ENCODE measurements around the gene TRIM38. TPM values are rescaled to one million over a fixed set of nuclear protein-coding genes. Genes with fewer than 3 reads are reported as not detected.
A peak's percentile ranks its signal among the peaks of the same experiment; 100 is the strongest.

Gene TRIM38
- total and polyA plus RNA-seq, 2 of the 13 experiments (the other 11 are each of a cell fraction or from before 2014, with no cell fraction given), result 2.5 to 3.1 TPM

DNA sequence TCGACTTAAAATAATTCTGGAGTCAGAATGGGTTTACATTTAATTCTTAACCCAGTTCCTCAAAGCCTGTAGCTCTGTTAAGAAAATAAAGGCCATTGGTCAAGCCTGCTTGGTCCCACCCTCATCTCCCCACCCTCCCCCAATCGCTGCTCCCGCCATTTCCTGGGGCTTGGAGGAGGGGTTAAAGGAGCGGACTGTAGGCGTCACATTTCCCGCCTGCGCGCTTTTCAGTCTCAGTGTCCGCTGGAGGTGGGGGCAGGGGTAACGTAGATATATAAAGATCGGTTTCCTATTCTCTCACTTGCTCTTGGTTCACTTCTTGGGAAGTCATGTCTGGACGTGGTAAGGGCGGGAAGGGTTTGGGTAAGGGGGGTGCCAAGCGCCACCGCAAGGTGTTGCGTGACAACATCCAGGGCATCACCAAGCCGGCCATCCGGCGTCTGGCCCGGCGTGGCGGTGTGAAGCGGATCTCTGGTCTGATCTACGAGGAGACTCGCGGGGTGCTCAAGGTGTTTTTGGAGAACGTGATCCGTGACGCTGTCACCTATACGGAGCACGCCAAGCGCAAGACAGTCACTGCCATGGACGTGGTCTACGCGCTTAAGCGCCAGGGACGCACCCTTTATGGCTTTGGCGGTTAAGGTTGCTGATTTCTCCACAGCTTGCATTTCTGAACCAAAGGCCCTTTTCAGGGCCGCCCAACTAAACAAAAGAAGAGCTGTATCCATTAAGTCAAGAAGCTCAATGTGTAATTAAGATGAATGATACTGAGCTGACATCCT lies 58.9 kb downstream of the TRIM38 start (continued):
- TF ChIP-seq MTF2 (CRISPR knock-in tag; IDR thresholded peaks at IDR 0.05; ENCODE audit: borderline replicate concordance) (0 out of 2 replicates have a peak, but pooled peaks have one; percentile 56), TFE3 (CRISPR knock-in tag; IDR thresholded peaks at IDR 0.05) (0 out of 2 replicates have a peak, but pooled peaks have one; percentile 24), ZNF800 (CRISPR knock-in tag; IDR thresholded peaks at IDR 0.05) (0 out of 2 replicates have a peak, but pooled peaks have one; percentile 53), ZNF790 (CRISPR knock-in tag; IDR thresholded peaks at IDR 0.05; ENCODE audit: borderline replicate concordance) (0 out of 2 replicates have a peak, but pooled peaks have one; percentile 54), ZNF205 (CRISPR knock-in tag; IDR thresholded peaks at IDR 0.05) (0 out of 2 replicates have a peak, but pooled peaks have one; percentile 34), RFX5 (IDR thresholded peaks at IDR 0.05; ENCODE audit: low read depth, low read length) (0 out of 2 replicates have a peak, but pooled peaks have one; percentile 25), SALL1 (CRISPR knock-in tag; IDR thresholded peaks at IDR 0.05) (peak; percentile 57; the same call in 1 of the 2 replicates), ZC3H4 (CRISPR knock-in tag; IDR thresholded peaks at IDR 0.05; ENCODE audit: borderline replicate concordance) (no peak; the same call in 1 of the 2 replicates), ZNF333 (CRISPR knock-in tag; IDR thresholded peaks at IDR 0.05; ENCODE audit: borderline replicate concordance) (peak; percentile 86; the same call in 1 of the 2 replicates), MAFK (conservative IDR thresholded peaks at IDR 0.05 in 1 of 2, IDR thresholded peaks at IDR 0.05 in 1 of 2; ENCODE audit: low read length in 2 of 2) (no peak), CHD4 (IDR thresholded peaks at IDR 0.05; ENCODE audit: borderline replicate concordance, low read length) (peak; percentile 43; the same call in 1 of the 2 replicates), ZNF619 (CRISPR knock-in tag; IDR thresholded peaks at IDR 0.05) (peak; percentile 66; the same call in 1 of the 2 replicates), ARNT2 (CRISPR knock-in tag; IDR thresholded peaks at IDR 0.05; ENCODE audit: low read depth) (peak; percentile 57; the same call in 1 of the 2 replicates), MXD3 (CRISPR knock-in tag; IDR thresholded peaks at IDR 0.05) (peak; percentile 42; the same call in 1 of the 2 replicates), MXD1 (CRISPR knock-in tag; IDR thresholded peaks at IDR 0.05) (peak; percentile 49; the same call in 1 of the 2 replicates), ZBTB37 (CRISPR knock-in tag; IDR thresholded peaks at IDR 0.05) (peak; percentile 72; the same call in 1 of the 2 replicates)
- TF ChIP-seq, protein P1, sequence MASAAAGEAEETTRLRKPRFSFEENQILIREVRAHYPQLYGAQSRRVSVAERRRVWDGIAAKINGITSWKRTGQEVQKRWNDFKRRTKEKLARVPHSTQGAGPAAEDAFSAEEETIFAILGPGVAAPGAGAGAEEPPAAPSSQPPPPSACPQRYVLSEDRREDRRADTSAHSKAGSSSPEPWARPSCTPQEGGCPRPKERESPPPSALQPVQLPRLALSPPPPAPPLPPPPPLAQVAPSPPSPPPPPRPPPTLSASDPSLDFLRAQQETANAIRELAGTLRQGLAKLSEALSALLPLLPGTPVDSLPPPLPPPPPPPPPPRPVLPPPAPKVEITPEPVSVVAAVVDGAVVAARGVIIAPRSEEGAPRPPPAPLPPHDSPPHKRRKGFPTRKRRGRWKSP (CRISPR knock-in tag; IDR thresholded peaks at IDR 0.05), result peak; percentile 50
- TF ChIP-seq, protein P2, sequence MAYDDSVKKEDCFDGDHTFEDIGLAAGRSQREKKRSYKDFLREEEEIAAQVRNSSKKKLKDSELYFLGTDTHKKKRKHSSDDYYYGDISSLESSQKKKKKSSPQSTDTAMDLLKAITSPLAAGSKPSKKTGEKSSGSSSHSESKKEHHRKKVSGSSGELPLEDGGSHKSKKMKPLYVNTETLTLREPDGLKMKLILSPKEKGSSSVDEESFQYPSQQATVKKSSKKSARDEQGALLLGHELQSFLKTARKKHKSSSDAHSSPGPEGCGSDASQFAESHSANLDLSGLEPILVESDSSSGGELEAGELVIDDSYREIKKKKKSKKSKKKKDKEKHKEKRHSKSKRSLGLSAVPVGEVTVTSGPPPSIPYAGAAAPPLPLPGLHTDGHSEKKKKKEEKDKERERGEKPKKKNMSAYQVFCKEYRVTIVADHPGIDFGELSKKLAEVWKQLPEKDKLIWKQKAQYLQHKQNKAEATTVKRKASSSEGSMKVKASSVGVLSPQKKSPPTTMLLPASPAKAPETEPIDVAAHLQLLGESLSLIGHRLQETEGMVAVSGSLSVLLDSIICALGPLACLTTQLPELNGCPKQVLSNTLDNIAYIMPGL (CRISPR knock-in tag; IDR thresholded peaks at IDR 0.05; ENCODE audit: borderline replicate concordance in 1 of 2, low read depth in 1 of 2), result peak; percentile 31 to 38; a peak in 2 of 4 replicates
